Heart left ventricle (tissue), 16 donors: Measurements from ENCODE around the gene KREMEN2. TPM values are rescaled to one million over a fixed set of nuclear protein-coding genes. Genes with fewer than 3 reads are reported as not detected.

Experiments
- ATAC-seq, 4 donors: fragments of 200-7000 bp; cut with Tn5 transposase; one replicate each; pipeline ENCODE4 v1.9.1; 2020 to 2022; ENCODE audit warnings: moderate library complexity in 4 of 4, mild to moderate bottlenecking in 3 of 4, moderate number of reproducible peaks in 1 of 4
- DNase-seq, 5 donors: peaks; one replicate each; pipeline ENCODE4 v3.0.0-alpha.2; 2020
- H3K27ac ChIP-seq, 12 donors: fragments of 200-600 bp; sonication (generic) in 4 of 12; one replicate each; pipeline versions ENCODE4 v1.5.0 to v1.8.0; 2016 to 2022; ENCODE audit warnings: mild to moderate bottlenecking in 2 of 12
- H3K27me3 ChIP-seq, 9 donors: fragments of 200-600 bp; sonication (generic) in 2 of 9; one replicate each; pipeline versions ENCODE4 v1.5.1 to v1.8.0; 2016 to 2022; ENCODE audit warnings: mild to moderate bottlenecking in 3 of 9
- H3K36me3 ChIP-seq, 9 donors: fragments of 200-600 bp; sonication (generic) in 2 of 9; one replicate each; pipeline versions ENCODE4 v1.5.0 to v1.8.0; 2018 to 2022; ENCODE audit warnings: mild to moderate bottlenecking in 2 of 9
- H3K4me1 ChIP-seq, 12 donors: fragments of 200-600 bp; sonication (generic) in 4 of 12; one replicate each; pipeline versions ENCODE4 v1.5.0 to v1.8.0; 2016 to 2022; ENCODE audit warnings: mild to moderate bottlenecking in 3 of 12
- H3K4me3 ChIP-seq, 12 donors: fragments of 200-600 bp; sonication (generic) in 4 of 12; one replicate each; pipeline versions ENCODE4 v1.5.0 to v1.8.0; 2017 to 2022; ENCODE audit warnings: mild to moderate bottlenecking in 9 of 12, moderate library complexity in 4 of 12
- H3K9me3 ChIP-seq, 12 donors: fragments of 200-600 bp; sonication (generic) in 4 of 12; one replicate each; pipeline versions ENCODE4 v1.5.0 to v1.8.0; 2016 to 2022; ENCODE audit warnings: mild to moderate bottlenecking in 1 of 12
- CTCF ChIP-seq, 12 donors: fragments of 200-600 bp; sonication (generic) in 4 of 12; IDR thresholded peaks; one replicate each; pipeline versions ENCODE4 v1.5.0 to v1.8.0; 2018 to 2022; ENCODE audit warnings: antibody characterized with exemption in 12 of 12, mild to moderate bottlenecking in 5 of 12
- POLR2A ChIP-seq, 2 donors: fragments of 450-650 bp; IDR thresholded peaks; one replicate each; pipeline ENCODE4 v1.6.1; 2017; ENCODE audit warnings: antibody characterized with exemption in 2 of 2, mild to moderate bottlenecking in 2 of 2, moderate library complexity in 2 of 2
- WGBS, 4 donors: extraction: QIAGEN DNeasy Blood & Tissue Kit in 2 of 4; methylation state at CpG; one replicate each; pipeline versions ENCODE4 v1.1.5 to v1.1.7; 2013 to 2018; 5-methylcytosine and 5-hydroxymethylcytosine counted together
- intact Hi-C, 10 donors: fragments of 100-400 bp; cut with DNase I; formaldehyde crosslinking; loops; one replicate each; pipeline versions ENCODE4 v1.11.1 to v1.14.2; 2022
- polyA plus RNA-seq, 2 donors: library from polyadenylated mRNA; stranded (reverse); fragments of 200-250 nt; gene quantifications; one replicate each; pipeline ENCODE4 v1.2.3, GENCODE V29; 2013
- total RNA-seq, 9 donors: library from RNA; depleted of rRNA in 2 of 9; stranded (reverse); fragments of >200 nt in 2 of 9; fragmentation: NEBNext Ultra II Directional in 3 of 9; extraction: Animal tissue kit (Norgen Biotek cat#: 25700) in 3 of 9; gene quantifications; one replicate each; pipeline versions ENCODE4 v1.1.0 to v1.2.4, GENCODE V29; 2016 to 2023
- donor health status: ischemic (EF 13 %, LVEDD 7.1; RV severe dilation, severe dysfunction).
- donor health status: healthy with polysubstance abuse.
- donor health status: DM: no; HTN: yes; CAD: no.
- donor health status: DM: no; HTN: no; CAD: no.
- donor health status: ischemic (EF 25% LVEDD 6.9; RV normal size, moderate dysfunction).
- donor health status: ischemic (EF 25% LVEDD 5.7; RV mildly dilated, moderate dysfunction).
- donor health status: healthy.
- donor health status: DM: yes; HTN: yes; CAD: no.
- donor health status: ischemic (EF 35%, LVEDD 5.7; RV mildly dilated, moderate dysfunction).
- donor health status: nonischemic (EF 11% LVEDD 7.7; RV severe dilation, severe dysfunction).
- donor health status: DM: yes; HTN: yes; CAD: no.
- donor health status: PGD.
- donor health status: ischemic (EF 29% LVEDD 5.4; RV normal size, mild dysfunction).
- donor health status: nonischemic (EF 23%, LVEDD 6.1; RV moderate dilation, normal function).

KREMEN2 gene
- total and polyA plus RNA-seq, 11 donors = 0.27 TPM; not detected in 10

DNA sequence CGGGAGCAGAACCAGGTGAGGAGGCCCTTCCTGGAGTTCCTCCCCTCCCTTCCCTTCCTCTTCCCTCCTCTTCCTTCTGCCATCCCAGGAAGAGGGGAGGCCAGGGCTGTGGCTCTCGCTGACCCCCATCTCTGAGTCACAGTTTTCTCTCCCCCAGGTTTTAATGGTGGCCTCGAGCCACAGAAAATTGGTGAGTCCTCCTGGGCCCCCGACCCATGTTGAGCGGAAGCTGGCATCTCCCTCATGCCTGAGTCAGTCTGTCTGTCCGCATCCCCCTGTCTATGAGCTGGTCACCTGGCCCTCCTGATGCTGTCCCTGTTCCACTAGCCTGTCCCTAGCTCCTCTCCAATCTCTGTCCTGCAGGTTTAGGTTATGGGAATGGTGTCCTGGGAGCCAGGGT, 35.9 kb downstream of the KREMEN2 start:
- DNase-seq (no peak), ATAC-seq (no peak)
- Histone ChIP-seq H3K27me3 (peaks cover 0 to 25% (median 2%) of the 10 kb centered on the region in 9 donors), H3K27ac (no peak overlapping the region), H3K9me3 (no peaks in the 10 kb centered on the region), H3K4me1 (peaks cover 0 to 10% (median 2%) of the 10 kb centered on the region in 12 donors), H3K36me3 (no peaks in the 10 kb centered on the region), H3K4me3 (no peak overlapping the region)
- intact Hi-C loops = no loop called here
- 78 to 95% (median 80%) methylated on average over 6 of the region's 6 CpGs for WGBS, 4 donors
- TF ChIP-seq CTCF (IDR thresholded peaks at IDR 0.05) (no peak), POLR2A (IDR thresholded peaks at IDR 0.05) (no peak)

DNA sequence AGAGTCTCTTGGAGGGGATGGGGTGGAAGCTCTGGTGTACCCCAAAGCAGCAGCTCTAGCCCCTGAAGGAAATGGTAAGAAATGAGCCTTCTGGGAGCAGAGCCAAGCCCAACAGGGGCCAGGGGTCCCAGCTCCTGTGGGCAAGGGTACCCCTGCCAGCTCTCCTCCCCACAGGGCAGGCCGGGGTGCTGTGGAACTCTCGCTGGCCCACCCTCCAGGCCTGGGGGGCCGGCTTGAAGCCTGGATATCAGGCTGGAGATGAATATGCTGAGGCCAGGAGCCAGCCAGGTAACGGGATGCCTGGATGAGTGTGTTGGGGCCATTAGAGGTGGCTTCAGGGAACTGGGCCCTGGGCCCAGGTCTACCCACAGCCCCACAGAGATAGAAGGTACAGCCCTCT, 36.5 kb downstream of the KREMEN2 start:
- no peak for DNase-seq
- Histone ChIP-seq H3K9me3 (no peaks in the 10 kb centered on the region), H3K27me3 (peaks cover 0 to 28% (median 2%) of the 10 kb centered on the region in 9 donors), H3K4me3 (no peak overlapping the region), H3K27ac (no peak overlapping the region), H3K36me3 (no peaks in the 10 kb centered on the region), H3K4me1 (peaks cover 0 to 14% (median 3%) of the 10 kb centered on the region in 12 donors)
- no peak for ATAC-seq
- TF ChIP-seq POLR2A (IDR thresholded peaks at IDR 0.05) (no peak), CTCF (IDR thresholded peaks at IDR 0.05) (no peak)
- intact Hi-C loops = no loop called here
- WGBS, 4 donors = 71 to 89% (median 86%) methylated on average over 1 to 4 of the region's 4 CpGs

- Histone ChIP-seq H3K9me3 (no peaks in the 10 kb centered on the region), H3K36me3 (no peaks in the 10 kb centered on the region), H3K4me1 (peaks cover 0 to 14% (median 3%) of the 10 kb centered on the region in 12 donors), H3K27me3 (peaks cover 0 to 36% (median 7%) of the 10 kb centered on the region in 9 donors), H3K4me3 (no peak overlapping the region), H3K27ac (no peak overlapping the region)
- ATAC-seq (no peak), DNase-seq (no peak)
- WGBS, 4 donors = 68 to 77% (median 73%) methylated on average over 10 to 12 of the region's 12 CpGs
- no peak for TF ChIP-seq CTCF (IDR thresholded peaks at IDR 0.05)
- no peak for TF ChIP-seq POLR2A (IDR thresholded peaks at IDR 0.05)
- intact Hi-C loops = no loop called here
Measured at GRCh38 chr16:3001316-3001715, 37.2 kb downstream of the KREMEN2 start.

DNA sequence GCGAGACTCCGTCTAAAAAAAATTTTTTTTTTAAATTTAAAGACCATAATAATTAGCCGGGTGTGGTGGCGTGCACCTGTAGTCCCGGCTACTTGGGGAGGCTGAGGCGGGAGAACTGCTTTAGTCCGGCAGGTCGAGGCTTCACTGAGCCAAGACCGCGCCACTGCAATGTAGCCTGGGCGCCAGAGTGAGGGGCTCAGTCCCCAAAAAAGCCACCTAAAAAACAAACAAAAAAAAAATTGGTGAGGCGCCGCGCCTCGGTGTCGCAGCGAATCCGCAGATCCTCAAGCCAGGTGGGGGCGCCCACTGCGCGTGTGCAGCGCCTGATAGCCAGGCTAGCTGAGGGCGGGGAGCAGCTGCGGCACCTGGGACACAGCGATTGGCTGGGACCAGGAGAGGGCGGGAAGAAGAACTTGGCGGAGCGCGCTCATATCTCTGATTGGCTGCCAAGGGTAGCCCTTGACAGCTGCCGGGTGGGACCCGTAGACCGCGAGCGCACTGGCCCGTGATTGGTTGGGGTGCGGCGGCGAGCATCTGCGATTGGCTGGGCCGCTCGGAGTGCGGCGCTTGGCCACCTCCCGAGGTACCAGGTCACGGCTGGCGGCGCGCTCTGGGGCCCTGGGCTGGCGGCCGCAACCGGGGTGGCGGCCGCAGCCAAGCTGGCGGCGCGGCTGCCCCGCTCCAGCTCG, 39.7 kb downstream of the KREMEN2 start:
- 8 to 11% (median 9%) methylated on average over 40 to 58 of the region's 58 CpGs for WGBS, 4 donors
- peak overlapping the region in 1 of 12 donors; percentile 67 for H3K27ac ChIP-seq
- peaks cover 0 to 2% (median 0%) of the 10 kb centered on the region in 9 donors for H3K36me3 ChIP-seq
- intact Hi-C loops = loop anchor here in 1 of 10 donors (1.0 kb wide), 1 partner anchor 17 kb away; the partner anchor contains the start of gene TNFRSF12A
- H3K9me3 ChIP-seq = no peaks in the 10 kb centered on the region
- TF ChIP-seq POLR2A (IDR thresholded peaks at IDR 0.05) = peak in 1 of 2 donors; percentile 40
- TF ChIP-seq CTCF (IDR thresholded peaks at IDR 0.05) = peak; percentile 7 to 69 (median 55)
- ATAC-seq = peak; percentile 99
- H3K4me3 ChIP-seq = peak overlapping the region in 10 of 12 donors; percentile 15 to 53 (median 28)
- peaks cover 0 to 28% (median 4%) of the 10 kb centered on the region in 12 donors for H3K4me1 ChIP-seq
- peak; percentile 95 to 99 (median 97) for DNase-seq
- peaks cover 0 to 51% (median 20%) of the 10 kb centered on the region in 9 donors for H3K27me3 ChIP-seq
